Measurements from ENCODE around the gene ATXN10. TPM values are rescaled to one million over a fixed set of nuclear protein-coding genes. Genes with fewer than 3 reads are reported as not detected.

ATXN10 gene
- total and polyA plus RNA-seq, 11 donors = 55.0 to 192 (median 149) TPM

DNA sequence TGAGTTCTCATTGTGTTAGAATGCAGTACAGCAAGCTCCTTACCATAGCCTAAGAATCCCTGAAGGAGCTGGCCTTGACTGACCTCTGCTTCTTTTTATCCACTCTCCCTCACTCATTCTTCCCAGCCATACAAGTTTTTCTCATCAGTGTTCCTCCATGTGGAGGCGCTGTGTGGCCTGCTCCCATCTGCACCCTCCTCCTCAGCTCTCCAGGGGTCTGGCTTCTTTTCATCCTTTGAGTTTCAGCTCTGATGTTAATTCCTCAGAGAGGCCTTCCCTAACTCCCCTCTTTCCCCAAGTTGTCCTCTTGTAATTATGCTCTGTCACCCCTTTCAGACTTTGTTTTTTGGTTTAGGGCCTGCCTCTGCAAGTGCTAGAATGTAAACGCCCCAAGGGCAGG, 160.5 kb downstream of the ATXN10 start:
- intact Hi-C loops (cut with DNase I) = loop anchor here in 5 of 10 donors (10.0 kb wide), 2 partner anchors 177 to 187 kb away; no protein-coding TSS in a partner anchor
- H3K27me3 ChIP-seq = no peaks in the 10 kb centered on the region
- H3K36me3 ChIP-seq = peaks cover 0 to 22% (median 10%) of the 10 kb centered on the region in 9 donors
- TF ChIP-seq, protein P1, sequence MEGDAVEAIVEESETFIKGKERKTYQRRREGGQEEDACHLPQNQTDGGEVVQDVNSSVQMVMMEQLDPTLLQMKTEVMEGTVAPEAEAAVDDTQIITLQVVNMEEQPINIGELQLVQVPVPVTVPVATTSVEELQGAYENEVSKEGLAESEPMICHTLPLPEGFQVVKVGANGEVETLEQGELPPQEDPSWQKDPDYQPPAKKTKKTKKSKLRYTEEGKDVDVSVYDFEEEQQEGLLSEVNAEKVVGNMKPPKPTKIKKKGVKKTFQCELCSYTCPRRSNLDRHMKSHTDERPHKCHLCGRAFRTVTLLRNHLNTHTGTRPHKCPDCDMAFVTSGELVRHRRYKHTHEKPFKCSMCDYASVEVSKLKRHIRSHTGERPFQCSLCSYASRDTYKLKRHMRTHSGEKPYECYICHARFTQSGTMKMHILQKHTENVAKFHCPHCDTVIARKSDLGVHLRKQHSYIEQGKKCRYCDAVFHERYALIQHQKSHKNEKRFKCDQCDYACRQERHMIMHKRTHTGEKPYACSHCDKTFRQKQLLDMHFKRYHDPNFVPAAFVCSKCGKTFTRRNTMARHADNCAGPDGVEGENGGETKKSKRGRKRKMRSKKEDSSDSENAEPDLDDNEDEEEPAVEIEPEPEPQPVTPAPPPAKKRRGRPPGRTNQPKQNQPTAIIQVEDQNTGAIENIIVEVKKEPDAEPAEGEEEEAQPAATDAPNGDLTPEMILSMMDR (IDR thresholded peaks at IDR 0.05) = no peak
- no peak for TF ChIP-seq POLR2A (IDR thresholded peaks at IDR 0.05)
- H3K4me3 ChIP-seq = no peak overlapping the region
- ATAC-seq (no peak), DNase-seq (no peak)
- H3K27ac ChIP-seq = no peak overlapping the region
- H3K9me3 ChIP-seq = peaks cover 0 to 4% (median 0%) of the 10 kb centered on the region in 12 donors
- H3K4me1 ChIP-seq = no peaks in the 10 kb centered on the region
- WGBS, 4 donors = 84 to 92% (median 88%) methylated on average over 2 of the region's 2 CpGs

GRCh38 chr22:45832959-45833580, 161.4 kb downstream of the ATXN10 start:
- no peak for TF ChIP-seq POLR2A (IDR thresholded peaks at IDR 0.05)
- TF ChIP-seq, protein P1 (IDR thresholded peaks at IDR 0.05) = no peak
- no peak overlapping the region for H3K4me3 ChIP-seq
- H3K36me3 ChIP-seq = peaks cover 0 to 22% (median 8%) of the 10 kb centered on the region in 9 donors
- ATAC-seq = no peak
- DNase-seq = no peak
- peaks cover 0 to 2% (median 0%) of the 10 kb centered on the region in 12 donors for H3K4me1 ChIP-seq
- peaks cover 0 to 4% (median 0%) of the 10 kb centered on the region in 12 donors for H3K9me3 ChIP-seq
- no peak overlapping the region for H3K27ac ChIP-seq
- 85 to 91% (median 89%) methylated on average over 8 of the region's 8 CpGs for WGBS, 4 donors
- H3K27me3 ChIP-seq = no peaks in the 10 kb centered on the region
- intact Hi-C loops (cut with DNase I) = loop anchor here in 5 of 10 donors (10.0 kb wide), 2 partner anchors 178 to 188 kb away; no protein-coding TSS in a partner anchor

GRCh38 chr22:45833613-45834012, 162.0 kb downstream of the ATXN10 start:
- DNase-seq (no peak), ATAC-seq (no peak)
- 79 to 88% (median 82%) methylated on average over 14 of the region's 14 CpGs for WGBS, 4 donors
- H3K27me3 ChIP-seq = no peaks in the 10 kb centered on the region
- TF ChIP-seq, protein P1 (IDR thresholded peaks at IDR 0.05) = no peak
- no peak for TF ChIP-seq POLR2A (IDR thresholded peaks at IDR 0.05)
- no peak overlapping the region for H3K4me3 ChIP-seq
- peaks cover 0 to 22% (median 8%) of the 10 kb centered on the region in 9 donors for H3K36me3 ChIP-seq
- intact Hi-C loops (cut with DNase I) = loop anchor here in 5 of 10 donors (10.0 kb wide), 2 partner anchors 179 to 189 kb away; no protein-coding TSS in a partner anchor
- H3K9me3 ChIP-seq = peaks cover 0 to 4% (median 0%) of the 10 kb centered on the region in 12 donors
- no peak overlapping the region for H3K27ac ChIP-seq
- H3K4me1 ChIP-seq = peaks cover 0 to 7% (median 0%) of the 10 kb centered on the region in 12 donors

GRCh38 chr22:45834241-45834640, 162.6 kb downstream of the ATXN10 start:
- WGBS, 4 donors = 81 to 94% (median 90%) methylated on average over 5 of the region's 5 CpGs
- no peak overlapping the region for H3K4me3 ChIP-seq
- peaks cover 0 to 14% (median 0%) of the 10 kb centered on the region in 12 donors for H3K4me1 ChIP-seq
- TF ChIP-seq, protein P1 (IDR thresholded peaks at IDR 0.05) = no peak
- no peak for TF ChIP-seq POLR2A (IDR thresholded peaks at IDR 0.05)
- peaks cover 0 to 25% (median 8%) of the 10 kb centered on the region in 9 donors for H3K36me3 ChIP-seq
- no peaks in the 10 kb centered on the region for H3K27me3 ChIP-seq
- DNase-seq (no peak), ATAC-seq (no peak)
- no peak overlapping the region for H3K27ac ChIP-seq
- intact Hi-C loops (cut with DNase I) = loop anchor here in 5 of 10 donors (10.0 kb wide), 2 partner anchors 179 to 189 kb away; no protein-coding TSS in a partner anchor
- peaks cover 0 to 4% (median 0%) of the 10 kb centered on the region in 12 donors for H3K9me3 ChIP-seq
